ENCODE measurements around the gene TC2N.

Gene TC2N

DNA sequence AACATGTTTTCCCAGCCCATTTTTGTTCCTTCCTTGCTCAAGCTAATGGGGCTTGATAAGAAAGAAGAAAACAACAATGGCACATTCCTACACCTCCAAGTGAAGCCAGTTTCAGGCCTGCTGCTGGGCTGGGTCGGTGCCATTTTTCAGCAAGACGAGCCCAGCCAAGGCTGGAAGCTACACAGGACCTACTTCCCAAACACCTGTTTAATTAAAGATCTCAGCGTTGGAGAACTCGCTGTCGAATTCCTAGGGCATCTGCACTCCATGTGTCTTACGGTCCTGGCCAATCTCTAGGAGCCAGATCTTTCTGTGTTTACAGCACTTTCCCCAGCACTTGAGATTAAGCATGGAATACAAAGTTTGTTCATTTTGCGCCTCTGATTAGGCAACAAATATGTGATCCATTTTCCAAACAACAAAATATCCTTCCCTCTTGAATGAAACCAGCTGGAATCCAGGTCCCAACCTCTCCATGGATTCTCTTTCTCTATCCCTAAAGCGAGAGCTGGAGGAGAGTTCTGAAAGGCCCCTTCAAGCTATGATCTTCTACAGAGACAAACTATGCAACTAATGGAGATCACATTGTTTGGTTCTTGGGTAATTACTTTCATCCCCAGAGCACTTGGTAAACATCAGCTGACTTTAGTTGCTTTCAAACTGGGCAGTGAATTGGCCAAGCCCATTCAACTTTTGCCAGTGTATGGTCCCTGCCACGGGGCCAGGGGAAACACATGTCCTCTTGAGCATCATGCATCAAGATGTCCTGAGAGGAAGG, 34.3 kb upstream of the TC2N start:
- TF ChIP-seq TAF1 (IDR thresholded peaks at IDR 0.05; ENCODE audit: borderline replicate concordance, insufficient read depth, low read length): no peak
- TF ChIP-seq POLR2AphosphoS5 (IDR thresholded peaks at IDR 0.05; ENCODE audit: low read depth, low read length): no peak
- no peak for TF ChIP-seq FOXP2 (optimal IDR thresholded peaks at IDR 0.05; ENCODE audit: borderline replicate concordance, extremely low read depth, extremely low read length, insufficient read depth)
- TF ChIP-seq, protein P1, sequence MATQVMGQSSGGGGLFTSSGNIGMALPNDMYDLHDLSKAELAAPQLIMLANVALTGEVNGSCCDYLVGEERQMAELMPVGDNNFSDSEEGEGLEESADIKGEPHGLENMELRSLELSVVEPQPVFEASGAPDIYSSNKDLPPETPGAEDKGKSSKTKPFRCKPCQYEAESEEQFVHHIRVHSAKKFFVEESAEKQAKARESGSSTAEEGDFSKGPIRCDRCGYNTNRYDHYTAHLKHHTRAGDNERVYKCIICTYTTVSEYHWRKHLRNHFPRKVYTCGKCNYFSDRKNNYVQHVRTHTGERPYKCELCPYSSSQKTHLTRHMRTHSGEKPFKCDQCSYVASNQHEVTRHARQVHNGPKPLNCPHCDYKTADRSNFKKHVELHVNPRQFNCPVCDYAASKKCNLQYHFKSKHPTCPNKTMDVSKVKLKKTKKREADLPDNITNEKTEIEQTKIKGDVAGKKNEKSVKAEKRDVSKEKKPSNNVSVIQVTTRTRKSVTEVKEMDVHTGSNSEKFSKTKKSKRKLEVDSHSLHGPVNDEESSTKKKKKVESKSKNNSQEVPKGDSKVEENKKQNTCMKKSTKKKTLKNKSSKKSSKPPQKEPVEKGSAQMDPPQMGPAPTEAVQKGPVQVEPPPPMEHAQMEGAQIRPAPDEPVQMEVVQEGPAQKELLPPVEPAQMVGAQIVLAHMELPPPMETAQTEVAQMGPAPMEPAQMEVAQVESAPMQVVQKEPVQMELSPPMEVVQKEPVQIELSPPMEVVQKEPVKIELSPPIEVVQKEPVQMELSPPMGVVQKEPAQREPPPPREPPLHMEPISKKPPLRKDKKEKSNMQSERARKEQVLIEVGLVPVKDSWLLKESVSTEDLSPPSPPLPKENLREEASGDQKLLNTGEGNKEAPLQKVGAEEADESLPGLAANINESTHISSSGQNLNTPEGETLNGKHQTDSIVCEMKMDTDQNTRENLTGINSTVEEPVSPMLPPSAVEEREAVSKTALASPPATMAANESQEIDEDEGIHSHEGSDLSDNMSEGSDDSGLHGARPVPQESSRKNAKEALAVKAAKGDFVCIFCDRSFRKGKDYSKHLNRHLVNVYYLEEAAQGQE (IDR thresholded peaks at IDR 0.05; ENCODE audit: insufficient read depth in 1 of 2, low read depth in 2 of 2, low read length in 2 of 2): no peak
- no peak for TF ChIP-seq SIN3A (IDR thresholded peaks at IDR 0.05; ENCODE audit: borderline replicate concordance, insufficient read depth, low read length)

DNA sequence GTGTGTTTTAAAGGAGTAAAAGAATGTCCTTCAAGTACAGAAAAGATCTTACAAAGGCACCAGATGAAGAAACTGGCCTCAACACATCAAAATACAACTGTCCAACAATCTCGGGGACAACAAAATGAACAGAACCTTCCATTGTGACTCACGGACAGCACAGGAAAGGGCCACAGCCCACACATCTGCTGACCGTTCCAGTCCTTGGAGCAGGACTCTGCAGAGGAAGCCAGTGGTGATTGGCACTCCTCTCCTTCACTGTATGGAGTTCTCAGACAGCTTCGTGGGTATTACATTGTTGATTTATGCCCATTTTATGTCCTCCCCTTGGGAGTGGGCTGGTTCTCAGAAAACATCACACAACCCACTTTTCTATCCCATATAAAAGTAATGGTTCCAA, 32.5 kb upstream of the TC2N start:
- no peak for TF ChIP-seq SIN3A (IDR thresholded peaks at IDR 0.05; ENCODE audit: borderline replicate concordance, insufficient read depth, low read length)
- TF ChIP-seq, protein P1 (IDR thresholded peaks at IDR 0.05; ENCODE audit: insufficient read depth in 1 of 2, low read depth in 2 of 2, low read length in 2 of 2): no peak
- TF ChIP-seq TAF1 (IDR thresholded peaks at IDR 0.05; ENCODE audit: borderline replicate concordance, insufficient read depth, low read length): no peak
- no peak for TF ChIP-seq FOXP2 (optimal IDR thresholded peaks at IDR 0.05; ENCODE audit: borderline replicate concordance, extremely low read depth, extremely low read length, insufficient read depth)
- no peak for TF ChIP-seq POLR2AphosphoS5 (IDR thresholded peaks at IDR 0.05; ENCODE audit: low read depth, low read length)

DNA sequence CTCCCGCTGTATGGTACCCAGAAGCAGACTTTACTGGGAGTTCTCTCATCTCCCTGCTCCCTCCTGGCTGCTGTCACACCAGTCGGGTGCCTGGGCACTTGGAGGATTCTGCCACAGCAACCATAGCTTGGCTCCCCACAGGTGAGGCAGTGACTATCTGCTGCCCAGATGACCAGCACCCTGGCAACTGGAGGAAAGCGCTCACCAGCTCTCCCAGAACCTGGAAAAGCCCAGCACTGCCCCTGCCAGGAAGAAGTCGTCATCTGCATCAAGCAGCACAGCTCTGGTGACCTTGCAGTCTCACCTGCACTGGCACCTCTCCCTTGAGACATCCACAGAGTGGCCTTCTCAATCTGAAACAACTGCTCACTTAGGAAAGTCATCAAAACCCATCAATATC, 31.9 kb upstream of the TC2N start:
- TF ChIP-seq, protein P1 (IDR thresholded peaks at IDR 0.05; ENCODE audit: insufficient read depth in 1 of 2, low read depth in 2 of 2, low read length in 2 of 2): no peak
- no peak for TF ChIP-seq FOXP2 (optimal IDR thresholded peaks at IDR 0.05; ENCODE audit: borderline replicate concordance, extremely low read depth, extremely low read length, insufficient read depth)
- TF ChIP-seq POLR2AphosphoS5 (IDR thresholded peaks at IDR 0.05; ENCODE audit: low read depth, low read length): no peak
- TF ChIP-seq SIN3A (IDR thresholded peaks at IDR 0.05; ENCODE audit: borderline replicate concordance, insufficient read depth, low read length): no peak

DNA sequence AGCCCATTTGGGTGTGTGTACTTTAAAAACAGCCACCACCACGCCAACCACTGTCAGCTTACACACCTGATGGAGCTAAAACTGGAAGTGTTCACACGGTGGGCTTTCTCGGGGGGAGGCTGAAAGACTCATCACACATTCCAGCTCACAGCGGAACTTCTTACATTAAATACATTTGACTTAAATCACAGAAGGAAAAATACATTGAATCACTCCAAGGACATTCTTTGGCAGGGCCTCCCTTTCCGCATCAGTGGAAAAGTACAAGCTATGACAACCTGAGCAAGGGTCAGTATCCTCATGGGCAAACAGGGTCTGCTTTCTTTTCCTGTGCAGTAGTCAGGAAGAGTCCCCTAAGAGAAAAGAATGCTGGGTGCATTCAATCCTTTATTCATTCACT, 31.0 kb upstream of the TC2N start:
- TF ChIP-seq, protein P1 (IDR thresholded peaks at IDR 0.05; ENCODE audit: insufficient read depth in 1 of 2, low read depth in 2 of 2, low read length in 2 of 2): no peak
- TF ChIP-seq FOXP2 (optimal IDR thresholded peaks at IDR 0.05; ENCODE audit: borderline replicate concordance, extremely low read depth, extremely low read length, insufficient read depth) (no peak), TAF1 (IDR thresholded peaks at IDR 0.05; ENCODE audit: borderline replicate concordance, insufficient read depth, low read length) (no peak), POLR2AphosphoS5 (IDR thresholded peaks at IDR 0.05; ENCODE audit: low read depth, low read length) (no peak), SIN3A (IDR thresholded peaks at IDR 0.05; ENCODE audit: borderline replicate concordance, insufficient read depth, low read length) (no peak)

All from PFSK-1 (cell line).